IPS-NIHi7 (cell line): Measurements from ENCODE around the gene ADAM15.

ENCODE experiments used
- DNase-seq: peaks from one replicate; pipeline ENCODE4 v3.0.0; 2012; ENCODE audit warnings: mixed read lengths; ENCODE audit errors: extremely low spot score

Gene ADAM15

GRCh38 chr1:155073377-155074242, 22.5 kb downstream of the ADAM15 start:
- no peak for DNase-seq

GRCh38 chr1:155075535-155075934, 24.4 kb downstream of the ADAM15 start:
- no peak for DNase-seq

- no peak for DNase-seq
These were observed 25.3 kb downstream of the ADAM15 start for GRCh38 chr1:155076371-155076770.

GRCh38 chr1:155077346-155077745, 26.2 kb downstream of the ADAM15 start:
- no peak for DNase-seq

GRCh38 chr1:155077758-155078445, 26.8 kb downstream of the ADAM15 start:
- no peak for DNase-seq

- peak; percentile 88 for DNase-seq
These were observed 27.5 kb downstream of the ADAM15 start, which contains the start of gene EFNA3 for GRCh38 chr1:155078469-155079209. EFNA3 (plus strand) TSS chr1:155078837; CDS start chr1:155078942, 105 bp downstream.

- DNase-seq: no peak
These were observed 28.0 kb downstream of the ADAM15 start for GRCh38 chr1:155079210-155079486.

GRCh38 chr1:155079487-155080311, 28.6 kb downstream of the ADAM15 start:
- no peak for DNase-seq

- peak; percentile 77 for DNase-seq
These were observed 29.5 kb downstream of the ADAM15 start for GRCh38 chr1:155080312-155081228.

- DNase-seq: no peak
These were observed 30.6 kb downstream of the ADAM15 start for GRCh38 chr1:155081472-155082300.

GRCh38 chr1:155082301-155083051, 31.4 kb downstream of the ADAM15 start:
- no peak for DNase-seq

- no peak for DNase-seq
These were observed 32.0 kb downstream of the ADAM15 start for GRCh38 chr1:155083052-155083541.

GRCh38 chr1:155083865-155084721, 33.0 kb downstream of the ADAM15 start:
- no peak for DNase-seq

- peak; percentile 93 for DNase-seq
These were observed 33.8 kb downstream of the ADAM15 start for GRCh38 chr1:155084722-155085503.

- no peak for DNase-seq
These were observed 34.5 kb downstream of the ADAM15 start for GRCh38 chr1:155085504-155086127.

- DNase-seq: peak; percentile 80
These were observed 35.1 kb downstream of the ADAM15 start for GRCh38 chr1:155086128-155086741.
